Loucy (cell line): ENCODE results near the gene GPA33.
A peak's percentile ranks its signal among the peaks of the same experiment; 100 is the strongest.

Source experiments
- H2AFZ ChIP-seq: fragments of 200-600 bp; sonication (generic); 2 replicates; pipeline ENCODE4 v1.6.0; 2016; ENCODE audit warnings: antibody characterized with exemption, mild to moderate bottlenecking, low read length, moderate library complexity
- H3F3A ChIP-seq: fragments of 200-600 bp; 2 replicates; pipeline ENCODE4 v1.6.0; 2016; ENCODE audit warnings: antibody characterized with exemption, low read depth, mild to moderate bottlenecking
- H3K27me3 ChIP-seq: fragments of 200-600 bp; sonication (generic); 2 replicates; pipeline ENCODE4 v1.6.1; 2014; ENCODE audit warnings: low read length, mild to moderate bottlenecking; ENCODE audit not compliant: insufficient read depth, poor library complexity, severe bottlenecking
- H3K36me3 ChIP-seq: fragments of 200-600 bp; sonication (generic); 2 replicates; pipeline ENCODE4 v1.6.1; 2016; ENCODE audit warnings: low read length; ENCODE audit not compliant: insufficient read depth
- H3K4me1 ChIP-seq: fragments of 200-600 bp; sonication (generic); 2 replicates; pipeline ENCODE4 v1.5.1; 2014; ENCODE audit warnings: low read length, mild to moderate bottlenecking; ENCODE audit not compliant: insufficient read depth, poor library complexity, severe bottlenecking
- H3K4me2 ChIP-seq: fragments of 200-600 bp; sonication (generic); 2 replicates; pipeline ENCODE4 v1.6.0; 2014; ENCODE audit warnings: antibody characterized with exemption, low read length, low read depth, mild to moderate bottlenecking; ENCODE audit not compliant: poor library complexity, severe bottlenecking
- H3K4me3 ChIP-seq: fragments of 200-600 bp; sonication (generic); 2 replicates; pipeline ENCODE4 v1.5.1; 2014; ENCODE audit warnings: low read length, mild to moderate bottlenecking, mixed read lengths; ENCODE audit not compliant: poor library complexity, severe bottlenecking
- H3K79me2 ChIP-seq: fragments of 200-600 bp; sonication (generic); 2 replicates; pipeline ENCODE4 v1.6.1; 2014; ENCODE audit warnings: low read length; ENCODE audit not compliant: insufficient read depth
- H3K9ac ChIP-seq: fragments of 200-600 bp; sonication (generic); 2 replicates; pipeline ENCODE4 v1.6.0; 2014; ENCODE audit warnings: mild to moderate bottlenecking, low read depth, low read length, moderate library complexity; ENCODE audit not compliant: poor library complexity, severe bottlenecking
- H3K9me2 ChIP-seq: fragments of 200-600 bp; sonication (generic); replicated peaks from 2 replicates; pipeline ENCODE4 v1.6.1; 2016; ENCODE audit warnings: low read depth, low read length, mixed read lengths
- H3K9me3 ChIP-seq: fragments of 200-600 bp; sonication (generic); 2 replicates; pipeline ENCODE4 v1.6.1; 2014; ENCODE audit warnings: mild to moderate bottlenecking, antibody characterized with exemption, low read length, low read depth; ENCODE audit not compliant: insufficient read depth
- H4K20me1 ChIP-seq: fragments of 200-600 bp; sonication (generic); 2 replicates; pipeline ENCODE4 v1.6.0; 2014; ENCODE audit warnings: antibody characterized with exemption, low read length, mild to moderate bottlenecking; ENCODE audit not compliant: insufficient read depth, poor library complexity, severe bottlenecking
- CTCF ChIP-seq: fragments of 200-600 bp; sonication (generic); conservative IDR thresholded peaks from 2 replicates; pipeline ENCODE4 v1.5.1; 2014; ENCODE audit warnings: mild to moderate bottlenecking, antibody characterized with exemption, low read length
- EZH2phosphoT487 ChIP-seq: fragments of 200-600 bp; IDR thresholded peaks from 2 replicates; pipeline ENCODE4 v1.6.1; 2018; ENCODE audit warnings: antibody characterized with exemption, mild to moderate bottlenecking, moderate library complexity, borderline replicate concordance

GPA33 gene

GRCh38 chr1:167090314-167090942 lies at the start of gene GPA33:
TSS of gene GPA33 (minus strand) at chr1:167090377. CDS start at chr1:167090287, 90 bp downstream.
- Histone ChIP-seq H3K4me1 (peaks cover 82% of the 10 kb centered on the region), H3K36me3 (no peaks in the 10 kb centered on the region), H3K9ac (peak within 1 kb of the TSS; percentile 94), H3K27me3 (no peaks in the 10 kb centered on the region), H4K20me1 (peaks cover 4% of the 10 kb centered on the region), H3K79me2 (peaks cover 50% of the 10 kb centered on the region), H2AFZ (0 out of 2 replicates have a peak within 1 kb of the TSS, but pooled peaks have one; percentile 13), H3K4me2 (peak within 1 kb of the TSS; percentile 96), H3K9me2 (no peaks in the 10 kb centered on the region), H3K9me3 (no peaks in the 10 kb centered on the region), H3F3A (peaks cover 8% of the 10 kb centered on the region), H3K4me3 (peak within 1 kb of the TSS; percentile 80)
- TF ChIP-seq EZH2phosphoT487 (no peak), CTCF (no peak)

- H3K4me3 ChIP-seq = no peak overlapping the region
- no peaks in the 10 kb centered on the region for H3K36me3 ChIP-seq
- H3K9me3 ChIP-seq = no peaks in the 10 kb centered on the region
- no peaks in the 10 kb centered on the region for H3K9me2 ChIP-seq
- H3K79me2 ChIP-seq = no peaks in the 10 kb centered on the region
- H3F3A ChIP-seq = peaks cover 4% of the 10 kb centered on the region; the same call in 1 of the 2 replicates
- H4K20me1 ChIP-seq = no peaks in the 10 kb centered on the region
- no peaks in the 10 kb centered on the region for H3K27me3 ChIP-seq
- TF ChIP-seq CTCF (no peak), EZH2phosphoT487 (no peak)
- H3K4me2 ChIP-seq = no peak overlapping the region
- H3K4me1 ChIP-seq = peaks cover 42% of the 10 kb centered on the region
- no peak overlapping the region for H3K9ac ChIP-seq
- H2AFZ ChIP-seq = no peak overlapping the region
Measured at GRCh38 chr1:167138703-167139102, 48.5 kb upstream of the GPA33 start.

- H3K27me3 ChIP-seq = no peaks in the 10 kb centered on the region
- peaks cover 4% of the 10 kb centered on the region; the same call in 1 of the 2 replicates for H3F3A ChIP-seq
- no peak overlapping the region for H3K4me3 ChIP-seq
- H3K4me2 ChIP-seq = no peak overlapping the region
- no peaks in the 10 kb centered on the region for H3K36me3 ChIP-seq
- no peak for TF ChIP-seq EZH2phosphoT487
- no peak for TF ChIP-seq CTCF
- no peaks in the 10 kb centered on the region for H4K20me1 ChIP-seq
- no peaks in the 10 kb centered on the region for H3K9me3 ChIP-seq
- no peak overlapping the region for H3K9ac ChIP-seq
- H2AFZ ChIP-seq = 0 out of 2 replicates have a peak overlapping the region, but pooled peaks have one; percentile 68
- peaks cover 49% of the 10 kb centered on the region for H3K4me1 ChIP-seq
- no peaks in the 10 kb centered on the region for H3K79me2 ChIP-seq
- no peaks in the 10 kb centered on the region for H3K9me2 ChIP-seq
Measured at GRCh38 chr1:167137793-167138510, 47.8 kb upstream of the GPA33 start.
